A549 treated with AZD2906 at 1 μM for 4 hours (cell line): ENCODE results near the gene ZNF185. TPM values are rescaled to one million over a fixed set of nuclear protein-coding genes. Genes with fewer than 3 reads are reported as not detected.

Experiments
- total RNA-seq: library from RNA; stranded (reverse); fragments of 200-300 nt; extraction: Qiagen RNA extraction; gene quantifications from 5 replicates; pipeline ENCODE4 v1.2.3, GENCODE V29; 2022

Gene ZNF185
- total RNA-seq = 6.8 to 7.5 TPM (median 7.1 TPM) in 5 replicates

DNA sequence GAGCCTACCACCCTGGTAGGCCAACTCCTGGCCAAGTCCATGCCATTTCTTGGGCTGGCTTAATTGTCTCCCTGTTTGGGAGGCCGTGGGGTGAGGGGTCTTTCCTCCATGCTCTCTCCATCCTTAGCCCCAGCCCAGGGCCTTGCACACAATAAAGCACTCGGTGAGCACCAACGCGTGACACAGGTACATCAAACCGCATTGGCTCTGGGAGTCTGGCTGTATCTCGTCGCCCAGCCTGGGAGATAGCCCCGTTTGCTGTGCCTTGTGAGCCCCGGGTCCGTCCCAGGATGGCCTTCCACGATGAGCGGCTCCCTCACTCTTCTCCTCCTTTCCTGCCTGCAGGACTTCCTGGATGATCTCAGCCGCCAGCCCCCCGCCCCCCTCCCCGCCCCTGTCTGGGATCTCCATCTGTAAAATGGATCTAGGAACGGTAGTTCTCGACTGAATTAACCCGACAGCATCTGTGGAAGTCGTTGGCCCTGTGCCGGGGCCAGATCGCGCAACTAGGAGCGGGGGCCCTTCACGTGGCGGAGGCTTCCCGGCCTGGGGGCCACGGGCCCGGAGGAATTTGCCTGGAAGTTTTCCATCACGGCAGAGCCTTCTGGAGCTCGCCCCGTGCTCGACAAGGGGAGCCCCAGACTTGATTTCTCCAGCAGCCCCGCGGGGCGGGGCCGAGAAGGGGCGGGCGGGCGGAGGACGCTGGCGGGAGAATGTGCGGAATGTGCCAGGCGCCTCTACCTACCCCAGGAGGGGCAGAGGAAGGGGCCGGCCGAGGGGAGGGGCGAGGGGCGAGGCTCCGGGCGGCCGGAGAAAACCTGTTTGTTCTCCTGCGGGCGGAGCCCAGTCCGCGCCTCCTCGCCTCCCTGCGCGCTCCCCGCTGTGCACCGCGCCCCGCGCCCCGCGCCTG lies at the start of gene ZNF185:
ZNF185 (plus strand) TSS at position 846 of the 910 bp plus-strand sequence. CDS start 16,423 bp downstream, outside the sequence.

Other genes starting within 250 kb of the ZNF185 start
- 2.0 to 5.2 TPM (median 3.1 TPM) in 5 replicates for gene MAGEA3, start 199.3 kb upstream of the ZNF185 start, total RNA-seq
- not detected in 5 replicates for gene CSAG2, start 188.8 kb upstream of the ZNF185 start, total RNA-seq
- gene MAGEA2B, start 183.4 kb upstream of the ZNF185 start, total RNA-seq = 0.06 to 0.23 TPM in 2 of 5 replicates, not detected in the others
- gene CSAG1, start 164.3 kb upstream of the ZNF185 start, total RNA-seq = 0.18 to 0.46 TPM (median 0.24 TPM) in 5 replicates
- 0.06 to 0.29 TPM (median 0.15 TPM) in 5 replicates for gene MAGEA12, start 164.3 kb upstream of the ZNF185 start, total RNA-seq
- gene MAGEA2, start 144.2 kb upstream of the ZNF185 start, total RNA-seq = 0.05 to 0.14 TPM (median 0.13 TPM) in 3 of 5 replicates, not detected in the others
- gene CSAG3, start 138.8 kb upstream of the ZNF185 start, total RNA-seq = not detected in 5 replicates
- gene MAGEA6, start 128.4 kb upstream of the ZNF185 start, total RNA-seq = 9.8 to 13.1 TPM (median 12.2 TPM) in 5 replicates
- 69.3 to 81.7 TPM (median 71.6 TPM) in 5 replicates for gene CETN2, start 67.3 kb upstream of the ZNF185 start, total RNA-seq
- 48.0 to 50.6 TPM (median 49.4 TPM) in 5 replicates for gene NSDHL, start 67.0 kb upstream of the ZNF185 start, total RNA-seq
- 0.03 TPM in 1 of 5 replicates, not detected in the others for gene PNMA5, start 96.0 kb downstream of the ZNF185 start, total RNA-seq
- 0.17 to 0.38 TPM (median 0.22 TPM) in 5 replicates for gene PNMA3, start 158.4 kb downstream of the ZNF185 start, total RNA-seq
- 4.0 to 5.4 TPM (median 5.0 TPM) in 5 replicates for gene PNMA6A, start 174.4 kb downstream of the ZNF185 start, total RNA-seq